A673 (cell line): ENCODE data around the gene FIBIN. TPM values are rescaled to one million over a fixed set of nuclear protein-coding genes. Genes with fewer than 3 reads are reported as not detected.

Source experiments
- BruUV-seq: library from RNA; stranded (reverse); fragments of 400-500 nt; replicated peaks from 2 replicates; lab custom pipeline; 2021; lab: Mats Ljungman, UMichigan
- CTCF ChIA-PET: fragments of 300-600 bp; sonication (Branson Sonifier 250); formaldehyde crosslinking; loops from one replicate; lab custom pipeline; 2022; ENCODE audit warnings: antibody characterized with exemption; lab: Charles Lee
- POLR2A ChIA-PET: fragments of 300-600 bp; sonication (Branson Sonifier 250); formaldehyde crosslinking; loops from one replicate; lab custom pipeline; 2022; ENCODE audit warnings: antibody characterized with exemption; ENCODE audit not compliant: low non-redundant PET; lab: Charles Lee
- DNase-seq: peaks from one replicate; pipeline ENCODE4 v3.0.0-alpha.2; 2015; ENCODE audit warnings: low spot score
- H3K27ac ChIP-seq: fragments of 200-600 bp; sonication (generic); 2 replicates; pipeline ENCODE4 v1.5.1; 2016; ENCODE audit warnings: mixed run types, low read depth, mild to moderate bottlenecking, mixed read lengths, antibody characterized with exemption, low read length; ENCODE audit not compliant: poor library complexity, severe bottlenecking
- H3K27me3 ChIP-seq: fragments of 200-600 bp; sonication (generic); replicated peaks from 2 replicates; pipeline ENCODE4 v1.6.1; 2017; ENCODE audit warnings: mixed run types, low read depth, mild to moderate bottlenecking, mixed read lengths, antibody characterized with exemption, low read length; ENCODE audit not compliant: insufficient read depth, poor library complexity
- H3K36me3 ChIP-seq: fragments of 200-600 bp; sonication (generic); 2 replicates; pipeline ENCODE4 v1.6.1; 2016; ENCODE audit warnings: mixed run types, mild to moderate bottlenecking, mixed read lengths, antibody characterized with exemption, low read length; ENCODE audit not compliant: insufficient read depth, poor library complexity, severe bottlenecking
- H3K4me1 ChIP-seq: fragments of 200-600 bp; sonication (generic); 2 replicates; pipeline ENCODE4 v1.6.1; 2017; ENCODE audit warnings: mixed run types, mild to moderate bottlenecking, mixed read lengths, antibody characterized with exemption, low read length; ENCODE audit not compliant: insufficient read depth, poor library complexity, severe bottlenecking
- H3K4me3 ChIP-seq: fragments of 200-600 bp; sonication (generic); 2 replicates; pipeline ENCODE4 v1.5.1; 2016; ENCODE audit warnings: low read depth, mixed run types, mild to moderate bottlenecking, mixed read lengths, low read length; ENCODE audit not compliant: poor library complexity, severe bottlenecking
- H3K9me3 ChIP-seq: fragments of 200-600 bp; sonication (generic); 2 replicates; pipeline ENCODE4 v1.6.1; 2016; ENCODE audit warnings: mixed run types, low read depth, mild to moderate bottlenecking, mixed read lengths, antibody characterized with exemption, low read length; ENCODE audit not compliant: poor library complexity, severe bottlenecking
- CTCF ChIP-seq: fragments of 300-800, 200-600 bp; sonication (generic); conservative IDR thresholded peaks from 2 replicates; pipeline ENCODE4 v1.5.1; 2017; ENCODE audit warnings: low read depth, mild to moderate bottlenecking, antibody characterized with exemption, low read length, moderate library complexity, mixed read lengths
- EZH2 ChIP-seq: fragments of 200-600 bp; sonication (generic); IDR thresholded peaks from 2 replicates; pipeline ENCODE4 v1.6.1; 2017; ENCODE audit warnings: borderline replicate concordance, low read depth, mild to moderate bottlenecking, mixed read lengths, antibody characterized with exemption, low read length; ENCODE audit not compliant: poor library complexity, severe bottlenecking
- intact Hi-C: fragments of 100-400 bp; cut with micrococcal nuclease; formaldehyde crosslinking; loops from one replicate; pipeline ENCODE4 v1.10.0; 2022; ENCODE audit not compliant: unreplicated experiment
- total RNA-seq: library from RNA; stranded (reverse); gene quantifications from 2 replicates; pipeline ENCODE4 v1.2.3, GENCODE V29; 2021

The FIBIN gene
- total RNA-seq, 1 experiment from 2014 or later = 0.15 TPM

DNA sequence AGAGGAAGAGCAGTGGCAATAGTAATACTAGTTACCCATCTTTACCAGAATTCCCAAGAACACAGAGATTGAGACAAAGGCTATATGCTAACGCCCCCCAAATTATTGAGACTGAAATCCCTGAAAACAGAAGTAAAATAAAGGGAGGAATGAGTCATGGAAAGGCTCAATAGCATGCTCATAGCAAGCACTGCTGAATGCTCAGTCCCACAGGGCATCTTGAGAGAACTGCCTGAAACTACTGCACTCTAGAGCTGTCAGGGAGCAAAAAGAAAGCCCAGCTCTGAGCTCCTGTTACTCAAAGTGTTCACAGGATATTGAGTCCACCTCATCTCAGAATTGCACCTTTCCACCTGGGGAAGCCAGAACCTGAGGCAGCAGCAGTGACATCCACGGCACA lies 44.1 kb upstream of the FIBIN start:
- no peak overlapping the region for H3K27ac ChIP-seq
- H3K36me3 ChIP-seq = no peaks in the 10 kb centered on the region
- BruUV-seq = no TSS peak
- no peak overlapping the region for H3K4me3 ChIP-seq
- ChIA-PET POLR2A (no interaction called here), CTCF (no interaction called here)
- peaks cover 6% of the 10 kb centered on the region for H3K4me1 ChIP-seq
- H3K9me3 ChIP-seq = no peaks in the 10 kb centered on the region
- intact Hi-C loops = no loop called here
- DNase-seq = no peak
- H3K27me3 ChIP-seq = peaks cover 43% of the 10 kb centered on the region
- TF ChIP-seq CTCF (no peak), EZH2 (no peak)

DNA sequence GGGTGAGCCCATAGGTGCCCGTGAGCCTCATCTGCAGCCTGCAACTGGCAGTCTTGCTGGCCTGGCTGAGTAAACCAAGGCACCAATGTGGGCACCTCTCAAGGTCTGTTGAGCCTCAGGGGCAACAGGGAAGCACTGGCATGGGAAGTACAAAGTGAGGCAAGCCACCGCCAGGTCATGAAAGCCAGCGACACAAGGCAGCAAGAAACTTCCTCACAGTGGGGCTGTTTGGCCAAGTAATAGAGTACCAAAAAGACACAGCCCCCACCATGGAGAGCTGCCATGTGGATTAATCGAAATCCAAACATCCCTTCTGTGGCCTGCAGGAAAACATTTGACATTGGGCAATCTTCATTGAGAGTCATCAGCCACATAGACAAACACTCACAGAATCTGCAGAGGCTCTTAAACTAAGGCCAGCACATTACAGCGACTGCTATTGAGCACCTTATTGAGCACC lies 43.6 kb upstream of the FIBIN start:
- Histone ChIP-seq H3K27ac (no peak overlapping the region), H3K36me3 (no peaks in the 10 kb centered on the region), H3K9me3 (no peaks in the 10 kb centered on the region), H3K4me1 (peaks cover 6% of the 10 kb centered on the region), H3K4me3 (no peak overlapping the region), H3K27me3 (peaks cover 39% of the 10 kb centered on the region)
- DNase-seq = no peak
- intact Hi-C loops = no loop called here
- no TSS peak for BruUV-seq
- TF ChIP-seq CTCF (no peak), EZH2 (no peak)
- ChIA-PET POLR2A (no interaction called here), CTCF (no interaction called here)

DNA sequence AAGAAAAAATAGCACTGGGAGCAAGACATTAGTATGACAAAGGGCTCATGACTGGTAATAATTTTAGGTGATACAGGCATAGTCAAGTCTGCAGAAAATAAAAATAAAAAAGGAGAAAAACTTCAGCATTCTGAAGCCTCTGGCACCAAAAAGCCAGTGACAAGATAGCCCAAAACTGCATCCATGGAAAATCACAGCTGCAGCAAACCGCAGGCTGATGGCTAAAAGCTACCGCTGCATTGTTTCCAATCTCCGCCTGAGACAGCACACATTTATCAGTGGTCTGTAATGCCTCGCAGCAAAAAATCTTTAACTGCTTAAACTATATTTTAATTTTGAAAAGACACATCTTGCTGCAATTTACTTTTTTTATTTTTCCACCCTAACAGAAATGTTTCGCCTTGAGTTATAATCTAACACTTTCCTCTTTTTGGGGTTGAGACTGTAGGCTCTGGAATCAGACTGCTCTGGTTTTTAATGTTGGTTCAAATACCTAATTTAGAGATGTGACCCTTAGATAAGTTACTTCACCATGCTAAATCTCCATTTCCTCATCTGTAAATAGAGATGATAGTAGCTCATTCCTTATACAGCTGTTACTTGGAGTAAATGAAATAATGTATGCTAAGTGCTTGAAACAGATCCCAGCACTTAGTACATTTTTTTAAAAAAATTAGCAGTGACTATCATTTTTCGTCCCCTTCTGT lies 42.0 kb upstream of the FIBIN start:
- no peak overlapping the region for H3K4me3 ChIP-seq
- TF ChIP-seq CTCF = no peak
- no peak for TF ChIP-seq EZH2
- CTCF ChIA-PET = no interaction called here

More for the DNA sequence above, 42.0 kb upstream of the FIBIN start:
- H3K27ac ChIP-seq = no peak overlapping the region
- POLR2A ChIA-PET = no interaction called here
- H3K9me3 ChIP-seq = no peaks in the 10 kb centered on the region
- H3K27me3 ChIP-seq = peaks cover 23% of the 10 kb centered on the region
- no peaks in the 10 kb centered on the region for H3K36me3 ChIP-seq
- H3K4me1 ChIP-seq = peaks cover 6% of the 10 kb centered on the region
- BruUV-seq = no TSS peak
- DNase-seq = no peak
- intact Hi-C loops = no loop called here
